Activated naive CD8-positive, alpha-beta T cell treated with anti-CD3 and anti-CD28 coated beads, Interleukin-2, amount 50 U/mL, for 24 hours (primary cell): ENCODE data around the gene CCL1.

Source experiments
- ATAC-seq: fragments of 150-1000 bp; cut with Tn5 transposase; one replicate; pipeline ENCODE4 v1.10.0; 2021
- DNase-seq: peaks from one replicate; pipeline ENCODE4 v3.0.0; 2021
- H3K27ac Mint-ChIP-seq: one replicate; pipeline ENCODE4 v1.8.0; 2021; ENCODE audit warnings: mild to moderate bottlenecking, mixed read lengths
- H3K27me3 Mint-ChIP-seq: one replicate; pipeline ENCODE4 v1.8.0; 2021; ENCODE audit warnings: mixed read lengths
- H3K36me3 Mint-ChIP-seq: one replicate; pipeline ENCODE4 v1.8.0; 2021; ENCODE audit warnings: low read depth, mixed read lengths
- H3K4me1 Mint-ChIP-seq: one replicate; pipeline ENCODE4 v1.8.0; 2021; ENCODE audit warnings: mixed read lengths
- H3K4me3 Mint-ChIP-seq: one replicate; pipeline ENCODE4 v1.8.0; 2021; ENCODE audit warnings: mild to moderate bottlenecking, moderate library complexity, mixed read lengths
- H3K9me3 Mint-ChIP-seq: one replicate; pipeline ENCODE4 v1.8.0; 2021; ENCODE audit warnings: mixed read lengths

The CCL1 gene

DNA sequence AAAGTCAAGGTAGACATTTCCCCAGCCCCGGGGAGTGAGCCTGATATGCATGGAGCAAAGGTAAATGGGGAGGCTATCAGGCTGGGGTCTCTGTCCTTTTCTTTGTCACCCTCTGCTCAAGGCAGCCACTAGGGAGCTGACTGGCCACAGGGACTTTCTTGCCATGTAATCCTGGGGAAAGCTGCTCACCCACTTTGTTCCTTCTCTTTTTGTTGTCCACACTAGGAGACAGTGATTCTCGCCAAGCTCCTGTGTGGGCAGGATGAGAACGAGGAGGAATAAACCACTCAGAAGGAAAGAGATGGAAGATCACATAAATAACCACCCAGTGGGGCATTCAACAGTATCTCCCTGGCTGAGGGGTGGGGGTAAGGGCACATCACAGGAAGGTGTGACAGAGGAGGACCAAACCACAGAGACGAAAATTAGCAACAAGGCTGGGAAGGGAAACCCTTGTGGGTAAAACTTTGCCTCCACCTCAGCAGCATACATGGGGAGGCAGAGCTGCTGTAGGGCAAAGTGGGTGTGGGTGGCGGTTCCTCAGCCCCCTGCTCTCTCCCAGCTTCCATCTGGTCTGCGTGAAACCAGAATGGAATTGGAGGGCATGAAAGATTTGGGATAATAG, 26.2 kb upstream of the CCL1 start:
- ATAC-seq, result peak; percentile 67
- Mint-ChIP-seq H3K9me3 (no peaks in the 10 kb centered on the region), H3K4me1 (peaks cover 34% of the 10 kb centered on the region), H3K27ac (no peak overlapping the region), H3K27me3 (peaks cover 15% of the 10 kb centered on the region), H3K36me3 (no peaks in the 10 kb centered on the region), H3K4me3 (no peak overlapping the region)
- DNase-seq, result no peak

- DNase-seq (no peak), ATAC-seq (no peak)
- no peak overlapping the region for H3K4me3 Mint-ChIP-seq
- peaks cover 47% of the 10 kb centered on the region for H3K4me1 Mint-ChIP-seq
- no peaks in the 10 kb centered on the region for H3K9me3 Mint-ChIP-seq
- H3K27ac Mint-ChIP-seq, result no peak overlapping the region
- peaks cover 14% of the 10 kb centered on the region for H3K27me3 Mint-ChIP-seq
- H3K36me3 Mint-ChIP-seq, result no peaks in the 10 kb centered on the region
These were observed 24.5 kb upstream of the CCL1 start for GRCh38 chr17:34387566-34387965.

GRCh38 chr17:34386697-34387550, 23.9 kb upstream of the CCL1 start:
- Mint-ChIP-seq H3K27ac (peak overlapping the region; percentile 61), H3K4me3 (peak overlapping the region; percentile 30), H3K4me1 (peaks cover 51% of the 10 kb centered on the region), H3K9me3 (no peaks in the 10 kb centered on the region), H3K36me3 (no peaks in the 10 kb centered on the region), H3K27me3 (peaks cover 14% of the 10 kb centered on the region)
- DNase-seq, result no peak
- no peak for ATAC-seq

DNA sequence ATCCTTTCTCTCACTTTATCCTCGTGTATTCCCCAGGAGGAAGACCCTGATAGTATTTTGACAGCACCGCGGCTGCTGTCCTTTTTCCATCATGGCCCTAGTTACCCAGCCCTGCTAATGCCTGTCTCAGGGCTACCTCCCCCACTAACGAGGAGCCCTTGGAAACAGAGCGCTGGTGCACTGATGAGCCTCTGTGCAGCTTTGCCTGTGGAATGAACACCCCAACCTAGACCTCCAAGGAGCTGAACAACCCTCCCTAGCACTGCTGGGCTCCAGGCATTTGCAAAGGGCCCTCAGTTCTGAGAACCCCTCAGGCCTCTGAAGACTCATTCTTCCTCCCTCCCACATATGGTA, 23.3 kb upstream of the CCL1 start:
- Mint-ChIP-seq H3K4me3 (no peak overlapping the region), H3K9me3 (no peaks in the 10 kb centered on the region), H3K27ac (peak overlapping the region; percentile 61), H3K27me3 (peaks cover 15% of the 10 kb centered on the region), H3K4me1 (peaks cover 54% of the 10 kb centered on the region), H3K36me3 (no peaks in the 10 kb centered on the region)
- DNase-seq, result no peak
- no peak for ATAC-seq

DNA sequence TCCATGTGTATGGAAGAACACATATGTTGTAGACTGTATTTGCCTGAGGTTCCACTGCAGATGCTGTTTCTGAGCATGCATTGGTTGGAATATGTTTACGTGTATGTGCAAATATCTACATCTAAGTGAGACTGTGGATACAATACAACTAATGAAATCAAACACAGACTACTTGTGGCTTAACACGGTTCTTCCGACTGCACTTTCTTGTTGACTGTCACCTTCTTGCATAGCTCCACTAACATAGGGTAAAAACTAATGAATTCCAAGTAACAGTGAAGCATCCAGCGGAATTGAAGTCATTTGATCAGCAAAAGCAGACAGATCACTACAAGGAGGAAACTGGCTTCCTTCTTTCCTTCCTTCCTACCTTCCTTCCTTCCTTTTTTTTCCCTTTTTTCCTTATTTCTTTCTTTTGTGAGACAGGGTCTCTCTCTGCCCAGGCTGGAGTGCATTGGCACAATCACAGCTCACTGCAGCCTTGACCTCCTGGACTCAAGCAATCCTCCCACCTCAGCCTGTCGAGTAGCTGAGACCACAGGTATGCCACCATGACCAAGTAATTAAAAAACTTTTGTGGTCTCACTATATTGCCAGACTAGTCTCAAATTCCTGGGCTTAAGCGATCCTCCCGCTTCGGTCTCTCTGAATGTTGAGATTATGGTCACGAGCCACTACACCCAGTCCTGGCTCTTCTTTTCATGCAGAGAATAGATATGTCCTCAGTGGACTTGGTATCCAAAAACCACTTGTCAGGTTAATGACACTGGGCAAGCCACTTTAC, 22.0 kb upstream of the CCL1 start:
- H3K27me3 Mint-ChIP-seq, result peaks cover 21% of the 10 kb centered on the region
- peaks cover 66% of the 10 kb centered on the region for H3K4me1 Mint-ChIP-seq
- no peaks in the 10 kb centered on the region for H3K9me3 Mint-ChIP-seq
- no peak overlapping the region for H3K27ac Mint-ChIP-seq
- no peak overlapping the region for H3K4me3 Mint-ChIP-seq
- DNase-seq (no peak), ATAC-seq (no peak)
- H3K36me3 Mint-ChIP-seq, result no peaks in the 10 kb centered on the region

DNA sequence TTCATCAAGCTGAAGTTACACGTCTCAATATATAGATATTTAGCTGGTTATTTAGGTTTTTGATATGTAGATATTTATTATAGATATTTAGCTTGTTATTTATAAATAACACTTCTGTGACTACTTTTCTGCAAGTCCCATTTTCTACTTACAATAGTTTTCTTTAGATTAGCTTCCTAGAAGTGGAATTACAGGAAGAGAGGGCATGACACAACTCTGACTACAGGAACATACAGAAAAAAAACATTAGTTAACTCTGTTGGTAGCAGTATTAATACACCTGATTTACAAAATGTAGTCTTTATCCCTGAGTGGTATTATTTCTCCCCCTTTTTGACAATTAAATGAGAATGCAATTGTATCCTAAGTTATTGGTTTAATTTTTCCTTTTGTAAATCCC, 21.2 kb upstream of the CCL1 start:
- ATAC-seq (no peak), DNase-seq (no peak)
- no peak overlapping the region for H3K27ac Mint-ChIP-seq
- peaks cover 21% of the 10 kb centered on the region for H3K27me3 Mint-ChIP-seq
- H3K4me1 Mint-ChIP-seq, result peaks cover 66% of the 10 kb centered on the region
- H3K36me3 Mint-ChIP-seq, result no peaks in the 10 kb centered on the region
- H3K9me3 Mint-ChIP-seq, result no peaks in the 10 kb centered on the region
- H3K4me3 Mint-ChIP-seq, result no peak overlapping the region

- H3K4me1 Mint-ChIP-seq, result peaks cover 71% of the 10 kb centered on the region
- DNase-seq (no peak), ATAC-seq (no peak)
- peak overlapping the region; percentile 33 for H3K4me3 Mint-ChIP-seq
- peak overlapping the region; percentile 70 for H3K27ac Mint-ChIP-seq
- no peaks in the 10 kb centered on the region for H3K9me3 Mint-ChIP-seq
- peaks cover 21% of the 10 kb centered on the region for H3K27me3 Mint-ChIP-seq
- H3K36me3 Mint-ChIP-seq, result no peaks in the 10 kb centered on the region
These were observed 20.2 kb upstream of the CCL1 start for GRCh38 chr17:34383216-34383615.

GRCh38 chr17:34382621-34383124, 19.6 kb upstream of the CCL1 start:
- Mint-ChIP-seq H3K4me1 (peaks cover 69% of the 10 kb centered on the region), H3K9me3 (no peaks in the 10 kb centered on the region), H3K4me3 (peak overlapping the region; percentile 33), H3K27me3 (peaks cover 21% of the 10 kb centered on the region), H3K36me3 (no peaks in the 10 kb centered on the region), H3K27ac (peak overlapping the region; percentile 70)
- peak; percentile 65 for DNase-seq
- ATAC-seq, result peak; percentile 81

- H3K27ac Mint-ChIP-seq, result peak overlapping the region; percentile 49
These were observed 16.8 kb upstream of the CCL1 start for GRCh38 chr17:34379868-34380267.

GRCh38 chr17:34378664-34379101, 15.7 kb upstream of the CCL1 start:
- Mint-ChIP-seq H3K9me3 (no peaks in the 10 kb centered on the region), H3K4me1 (peaks cover 61% of the 10 kb centered on the region), H3K36me3 (no peaks in the 10 kb centered on the region), H3K4me3 (peak overlapping the region; percentile 2), H3K27ac (peak overlapping the region; percentile 7), H3K27me3 (peaks cover 14% of the 10 kb centered on the region)
- DNase-seq (no peak), ATAC-seq (peak; percentile 22)

More at GRCh38 chr17:34379868-34380267, 16.8 kb upstream of the CCL1 start:
- DNase-seq (no peak), ATAC-seq (no peak)
- Mint-ChIP-seq H3K27me3 (peaks cover 20% of the 10 kb centered on the region), H3K4me3 (no peak overlapping the region), H3K36me3 (no peaks in the 10 kb centered on the region), H3K9me3 (no peaks in the 10 kb centered on the region), H3K4me1 (peaks cover 67% of the 10 kb centered on the region)

DNA sequence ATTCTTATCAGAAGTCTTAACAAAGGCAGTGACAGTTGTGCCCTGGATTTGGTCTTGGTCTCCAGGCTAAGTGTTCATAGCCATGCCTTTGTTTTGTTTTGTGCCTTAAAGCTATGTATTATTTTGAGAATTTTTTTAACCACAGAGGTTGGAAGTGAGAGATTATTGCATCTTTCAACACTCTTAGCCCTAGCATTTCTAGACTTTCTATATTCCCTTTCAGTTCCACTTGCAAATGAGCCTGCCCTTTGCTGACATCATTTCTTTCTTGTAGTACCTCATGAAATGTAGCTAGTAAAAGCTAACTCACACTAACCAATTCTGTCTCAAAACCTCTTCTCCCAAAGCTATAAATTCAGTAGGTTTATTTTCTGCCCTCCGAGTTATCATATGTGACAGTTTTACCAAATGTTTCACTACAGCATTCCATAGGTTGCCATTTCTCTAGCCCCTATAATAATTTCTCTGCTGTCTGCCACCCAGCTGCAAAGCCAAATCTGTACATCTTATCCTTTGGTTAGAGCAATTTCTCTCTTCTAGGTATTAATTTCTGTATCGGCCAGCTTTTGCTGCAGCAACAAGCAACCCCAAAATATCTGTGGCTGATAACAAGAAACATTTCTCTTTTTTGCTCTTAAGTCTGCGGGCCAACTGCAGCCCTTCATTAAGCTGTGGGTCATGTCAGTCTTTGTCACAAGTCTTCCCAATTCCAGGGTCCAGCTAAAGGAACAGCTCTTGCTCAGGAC, 14.2 kb upstream of the CCL1 start:
- H3K4me3 Mint-ChIP-seq, result no peak overlapping the region
- ATAC-seq, result peak; percentile 26
- DNase-seq, result no peak
- no peaks in the 10 kb centered on the region for H3K36me3 Mint-ChIP-seq
- H3K27me3 Mint-ChIP-seq, result peaks cover 14% of the 10 kb centered on the region
- H3K27ac Mint-ChIP-seq, result no peak overlapping the region
- peaks cover 48% of the 10 kb centered on the region for H3K4me1 Mint-ChIP-seq
- no peaks in the 10 kb centered on the region for H3K9me3 Mint-ChIP-seq

DNA sequence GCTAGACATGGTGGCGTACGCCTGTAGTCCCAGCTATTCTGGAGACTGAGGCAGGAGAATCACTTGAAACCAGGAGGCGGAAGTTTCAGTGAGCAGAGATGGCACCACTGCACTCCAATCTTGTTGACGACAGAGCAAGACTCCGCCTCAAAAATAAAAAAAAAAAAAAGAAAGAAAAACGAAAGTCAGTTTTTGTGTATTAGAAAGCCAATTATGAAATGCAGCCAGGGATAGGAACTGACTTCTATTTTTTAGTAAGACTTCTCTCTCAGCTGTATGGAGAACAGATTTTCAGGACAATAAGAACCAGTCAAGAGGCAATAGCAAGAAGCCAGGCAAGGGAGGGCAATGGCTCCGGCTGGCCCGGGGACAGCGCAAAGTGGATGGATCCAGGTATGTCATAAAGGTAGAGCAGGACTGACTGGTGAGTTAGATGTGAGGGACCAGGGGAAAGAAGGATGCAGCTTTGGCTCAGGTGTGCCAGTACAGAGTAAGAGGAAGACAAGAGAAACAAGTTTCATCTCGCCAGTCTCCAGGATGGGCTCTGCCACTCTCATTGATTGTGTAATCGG, 12.5 kb upstream of the CCL1 start:
- H3K36me3 Mint-ChIP-seq, result no peaks in the 10 kb centered on the region
- DNase-seq (no peak), ATAC-seq (no peak)
- peaks cover 47% of the 10 kb centered on the region for H3K4me1 Mint-ChIP-seq
- H3K9me3 Mint-ChIP-seq, result no peaks in the 10 kb centered on the region
- no peak overlapping the region for H3K27ac Mint-ChIP-seq
- H3K27me3 Mint-ChIP-seq, result peaks cover 7% of the 10 kb centered on the region
- H3K4me3 Mint-ChIP-seq, result no peak overlapping the region

GRCh38 chr17:34374457-34374856, 11.4 kb upstream of the CCL1 start:
- Mint-ChIP-seq H3K4me1 (peaks cover 45% of the 10 kb centered on the region), H3K27ac (no peak overlapping the region)

More at GRCh38 chr17:34374457-34374856, 11.4 kb upstream of the CCL1 start:
- ATAC-seq (no peak), DNase-seq (no peak)
- no peaks in the 10 kb centered on the region for H3K9me3 Mint-ChIP-seq
- H3K4me3 Mint-ChIP-seq, result no peak overlapping the region
- peaks cover 4% of the 10 kb centered on the region for H3K27me3 Mint-ChIP-seq
- no peaks in the 10 kb centered on the region for H3K36me3 Mint-ChIP-seq
